Endothelial cell of umbilical vein (primary cell): Measurements from ENCODE around the gene NFIA. TPM values are rescaled to one million over a fixed set of nuclear protein-coding genes. Genes with fewer than 3 reads are reported as not detected.

Source experiments
- BruUV-seq: library from RNA; stranded (reverse); fragments of 400-500 nt; replicated peaks from 2 replicates; lab custom pipeline; 2021; lab: Mats Ljungman, UMichigan
- CTCF ChIA-PET: fragments of 300-600, 350-600 bp; sonication (Branson Sonifier 250); formaldehyde crosslinking; loops from one replicate; lab custom pipeline; 2021; ENCODE audit warnings: antibody characterized with exemption, inconsistent platforms; lab: Charles Lee
- POLR2A ChIA-PET: fragments of 300-600, 350-600 bp; sonication (Branson Sonifier 250); formaldehyde crosslinking; loops from one replicate; lab custom pipeline; 2021; ENCODE audit warnings: antibody characterized with exemption, inconsistent platforms; lab: Charles Lee
- DNase-seq: peaks from one replicate; pipeline ENCODE4 v3.0.0-alpha.2; 2011; ENCODE audit warnings: low read depth, low spot score
- FAIRE-seq: peaks from 2 replicates; lab custom pipeline; 2011; peaks lifted over from hg19 to GRCh38; lab: Jason Lieb, UNC
- H2AFZ ChIP-seq: 2 replicates; pipeline ENCODE4 v1.6.0; 2012; ENCODE audit warnings: low read depth, low read length, control low read depth, inconsistent platforms
- H3K27ac ChIP-seq: 2 replicates; pipeline ENCODE4 v1.5.1; 2011; ENCODE audit warnings: low read depth, mild to moderate bottlenecking, control low read depth, low read length, moderate library complexity; ENCODE audit not compliant: insufficient read depth
- H3K27me3 ChIP-seq, 2 experiments: 2 replicates each; pipeline versions ENCODE4 v1.6.0 to v1.6.1; 2011; ENCODE audit warnings: low read length in 2 of 2, mixed read lengths in 1 of 2; ENCODE audit not compliant: control insufficient read depth in 2 of 2, insufficient read depth in 2 of 2
- H3K36me3 ChIP-seq, 2 experiments: 2 replicates in 1 of 2; 3 replicates in 1 of 2; pipeline ENCODE4 v1.5.1; 2011; ENCODE audit warnings: low read length in 2 of 2, mild to moderate bottlenecking in 1 of 2, moderate library complexity in 1 of 2; ENCODE audit not compliant: control insufficient read depth in 2 of 2, insufficient read depth in 2 of 2; ENCODE audit errors: extremely low read depth in 1 of 2
- H3K4me1 ChIP-seq: 3 replicates; pipeline ENCODE4 v1.5.1; 2011; ENCODE audit warnings: mild to moderate bottlenecking, low read length; ENCODE audit not compliant: control insufficient read depth, insufficient read depth; ENCODE audit errors: extremely low read depth
- H3K4me2 ChIP-seq: 2 replicates; pipeline ENCODE4 v1.6.1; 2011; ENCODE audit warnings: low read length, control low read depth, mixed read lengths; ENCODE audit not compliant: insufficient read depth
- H3K4me3 ChIP-seq, 3 experiments: fragments of 200-600 bp in 1 of 3; sonication (generic), shearing (Covaris generic) in 1 of 3; replicated peaks in 1 of 3; 2 replicates each; pipeline ENCODE4 v1.5.1; 2011 to 2016; ENCODE audit warnings: control low read depth in 3 of 3, low read length in 3 of 3, mild to moderate bottlenecking in 2 of 3, inconsistent platforms in 1 of 3, low read depth in 1 of 3, moderate library complexity in 1 of 3; ENCODE audit not compliant: insufficient read depth in 1 of 3
- H3K79me2 ChIP-seq: 2 replicates; pipeline ENCODE4 v1.6.0; 2012; ENCODE audit warnings: low read length, inconsistent platforms; ENCODE audit not compliant: control insufficient read depth, insufficient read depth
- H3K9ac ChIP-seq: replicated peaks from 2 replicates; pipeline ENCODE3; 2011; ENCODE audit warnings: low read length, control low read depth; ENCODE audit not compliant: insufficient read depth; ENCODE audit errors: extremely low read depth
- H3K9me1 ChIP-seq: replicated peaks from 3 replicates; pipeline ENCODE4 v1.6.0; 2011; ENCODE audit warnings: mild to moderate bottlenecking, low read length; ENCODE audit not compliant: control insufficient read depth, insufficient read depth; ENCODE audit errors: extremely low read depth
- H3K9me3 ChIP-seq: replicated peaks from 2 replicates; pipeline ENCODE4 v1.5.1; 2012; ENCODE audit warnings: low read length, inconsistent platforms; ENCODE audit not compliant: control insufficient read depth, insufficient read depth
- H4K20me1 ChIP-seq: replicated peaks from 2 replicates; pipeline ENCODE3; 2011; ENCODE audit warnings: mild to moderate bottlenecking, low read length; ENCODE audit not compliant: control insufficient read depth, insufficient read depth; ENCODE audit errors: extremely low read depth
- CTCF ChIP-seq, 2 donors: IDR thresholded peaks; 1 replicate in 1 of 2; 2 replicates in 1 of 2; pipeline ENCODE4 v1.5.1; 2011; ENCODE audit warnings: low read length in 2 of 2, mild to moderate bottlenecking in 2 of 2, moderate library complexity in 2 of 2, control low read depth in 1 of 2, inconsistent platforms in 1 of 2, low read depth in 1 of 2; ENCODE audit not compliant: insufficient read depth in 1 of 2; ENCODE audit errors: extremely low read depth in 1 of 2
- EZH2 ChIP-seq: IDR thresholded peaks from 2 replicates; pipeline ENCODE4 v1.6.1; 2012; ENCODE audit warnings: borderline replicate concordance, low read depth, mild to moderate bottlenecking, moderate library complexity, low read length, inconsistent platforms; ENCODE audit not compliant: severe bottlenecking
- FOS ChIP-seq: IDR thresholded peaks from 2 replicates; pipeline ENCODE4 v1.6.1; 2011; ENCODE audit warnings: mild to moderate bottlenecking, low read length, moderate library complexity, borderline replicate concordance; ENCODE audit not compliant: insufficient read depth
- GATA2 ChIP-seq: IDR thresholded peaks from 2 replicates; pipeline ENCODE4 v1.7.0; 2011; ENCODE audit warnings: low read depth, mild to moderate bottlenecking, moderate library complexity, mixed read lengths, low read length; ENCODE audit not compliant: insufficient read length, insufficient read depth
- JUN ChIP-seq: IDR thresholded peaks from 2 replicates; pipeline ENCODE4 v1.6.1; 2011; ENCODE audit warnings: borderline replicate concordance, low read depth; ENCODE audit not compliant: insufficient read length, insufficient read depth
- MAX ChIP-seq: IDR thresholded peaks from 2 replicates; pipeline ENCODE4 v1.6.1; 2011; ENCODE audit not compliant: insufficient read depth, insufficient read length
- MYC ChIP-seq: IDR thresholded peaks from one replicate; pipeline ENCODE4 v1.6.1; 2011; ENCODE audit warnings: mild to moderate bottlenecking, low read depth, low read length
- POLR2A ChIP-seq: IDR thresholded peaks from 2 replicates; pipeline ENCODE4 v1.6.1; 2012; ENCODE audit warnings: low read depth, mild to moderate bottlenecking, control low read depth, low read length
- POLR2AphosphoS5 ChIP-seq: IDR thresholded peaks from 2 replicates; pipeline ENCODE4 v1.6.1; 2012; ENCODE audit warnings: low read depth, mild to moderate bottlenecking, control low read depth, low read length, moderate library complexity; ENCODE audit not compliant: insufficient read depth
- dilution Hi-C: fragments of 300-500 bp; cut with MboI; formaldehyde crosslinking; loops from one replicate; pipeline ENCODE4 v1.15.0; 2019; ENCODE audit warnings: low sequenced_read_pairs; ENCODE audit not compliant: extremely low pct_ligation_motif_present
- intact Hi-C: fragments of 100-400 bp; cut with micrococcal nuclease; formaldehyde crosslinking; loops from one replicate; pipeline ENCODE4 v1.10.0; 2022
- polyA plus RNA-seq, 4 experiments: library from polyadenylated mRNA; depleted of rRNA in 3 of 4; stranded (reverse) in 3 of 4; unstranded in 1 of 4; fragments of >200 nt; gene quantifications; 2 replicates each; pipeline versions ENCODE4 v1.2.1 to v1.2.3, GENCODE V29; 2011 to 2012; ENCODE audit warnings: missing spikeins in 1 of 4
- total RNA-seq: library from RNA; stranded (reverse); gene quantifications from 2 replicates; pipeline ENCODE4 v1.2.3, GENCODE V29; 2021

Gene NFIA
- total and polyA plus RNA-seq, 2 donors (not counting 3 experiments of a cell fraction or from before 2014, with no cell fraction given) = 25.5 to 47.0 TPM

- Histone ChIP-seq H3K4me3 (no peak overlapping the region), H3K27me3 (no peaks in the 10 kb centered on the region), H3K36me3 (no peaks in the 10 kb centered on the region), H3K4me1 (no peaks in the 10 kb centered on the region), H3K9me1 (no peaks in the 10 kb centered on the region), H3K4me2 (no peak overlapping the region), H4K20me1 (peaks cover 4% of the 10 kb centered on the region), H2AFZ (no peak overlapping the region), H3K79me2 (peaks cover 18% of the 10 kb centered on the region), H3K9me3 (no peaks in the 10 kb centered on the region), H3K9ac (no peak overlapping the region), H3K27ac (no peak overlapping the region)
- intact Hi-C loops = no loop called here
- dilution Hi-C loops = no loop called here
- ChIA-PET POLR2A (no interaction called here), CTCF (interaction anchor here (0.6 to 2.5 kb wide), 5 partner anchors 17 to 699 kb away, joined by 3 to 7 read pairs (median 3); no protein-coding TSS in a partner anchor)
- FAIRE-seq (no peak), DNase-seq (no peak)
- no peak for TF ChIP-seq CTCF (IDR thresholded peaks at IDR 0.05; ENCODE audit: extremely low read depth in 1 of 2, insufficient read depth in 1 of 2, low read depth in 1 of 2, low read length in 2 of 2)
- TF ChIP-seq MYC = no peak
- no peak for TF ChIP-seq POLR2AphosphoS5
- no peak for TF ChIP-seq FOS
- TF ChIP-seq JUN = no peak
- TF ChIP-seq MAX = no peak
- TF ChIP-seq POLR2A = no peak
- TF ChIP-seq EZH2 = no peak
- no peak for TF ChIP-seq GATA2
- BruUV-seq = no TSS peak
These were observed 28.2 kb downstream of the NFIA start for GRCh38 chr1:61110554-61110953.
